GM13977 (cell line): ENCODE results near the gene AGR2.

Experiments used
- DNase-seq: peaks from one replicate; pipeline ENCODE4 v3.0.0; 2012; ENCODE audit warnings: low spot score
- in situ Hi-C: fragments of 300-500 bp; cut with MboI; formaldehyde crosslinking; loops from one replicate; pipeline ENCODE4 v1.12.0; 2022; ENCODE audit warnings: low sequenced_read_pairs, low pct_unique_long_range_greater_than_20kb, mixed read lengths, inconsistent platforms; ENCODE audit not compliant: unreplicated experiment
- TF ChIP-seq, protein P1 (sequence below): IDR thresholded peaks from 2 replicates; pipeline ENCODE4 v1.5.1; 2012; ENCODE audit warnings: mild to moderate bottlenecking, control low read depth; ENCODE audit not compliant: insufficient read depth; ENCODE audit errors: extremely low read depth, missing control alignments

Gene AGR2

DNA sequence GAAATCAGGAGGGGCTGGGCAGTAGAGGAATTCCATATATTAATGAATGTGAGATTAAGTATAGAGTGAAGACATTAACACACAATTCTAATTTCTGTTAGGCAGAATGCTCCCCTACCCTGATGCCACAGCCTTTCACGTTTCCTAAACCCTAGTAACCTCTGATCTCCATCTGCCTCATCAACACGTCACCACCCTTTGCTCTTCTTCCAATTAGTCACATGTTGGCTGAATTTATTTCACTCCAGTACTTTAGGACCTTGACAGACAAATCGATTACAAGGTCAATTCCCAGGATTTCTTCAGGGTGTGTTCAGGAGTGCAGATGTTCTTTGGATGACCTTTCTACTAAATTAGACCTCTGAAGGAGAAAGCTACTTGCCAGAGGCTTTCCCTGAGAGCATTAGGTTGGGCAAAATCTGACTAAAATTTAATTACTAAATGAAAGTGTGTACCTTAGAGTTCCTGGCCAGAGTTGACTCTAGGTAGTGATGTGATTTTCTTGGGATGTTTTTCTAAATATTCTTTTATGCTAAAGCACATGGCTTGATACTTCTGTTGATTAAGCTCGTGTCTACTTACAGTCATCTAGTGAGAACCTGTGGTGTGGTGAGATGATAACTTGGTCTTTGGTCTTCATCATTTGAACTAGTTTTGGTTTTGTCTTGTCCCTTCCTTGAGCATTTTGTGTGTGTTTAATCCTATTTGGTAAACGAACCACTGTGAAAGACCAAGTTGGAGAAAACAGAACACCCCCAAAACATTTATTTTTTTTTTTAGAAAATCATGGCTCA, 12.7 kb downstream of the AGR2 start:
- TF ChIP-seq, protein P1, sequence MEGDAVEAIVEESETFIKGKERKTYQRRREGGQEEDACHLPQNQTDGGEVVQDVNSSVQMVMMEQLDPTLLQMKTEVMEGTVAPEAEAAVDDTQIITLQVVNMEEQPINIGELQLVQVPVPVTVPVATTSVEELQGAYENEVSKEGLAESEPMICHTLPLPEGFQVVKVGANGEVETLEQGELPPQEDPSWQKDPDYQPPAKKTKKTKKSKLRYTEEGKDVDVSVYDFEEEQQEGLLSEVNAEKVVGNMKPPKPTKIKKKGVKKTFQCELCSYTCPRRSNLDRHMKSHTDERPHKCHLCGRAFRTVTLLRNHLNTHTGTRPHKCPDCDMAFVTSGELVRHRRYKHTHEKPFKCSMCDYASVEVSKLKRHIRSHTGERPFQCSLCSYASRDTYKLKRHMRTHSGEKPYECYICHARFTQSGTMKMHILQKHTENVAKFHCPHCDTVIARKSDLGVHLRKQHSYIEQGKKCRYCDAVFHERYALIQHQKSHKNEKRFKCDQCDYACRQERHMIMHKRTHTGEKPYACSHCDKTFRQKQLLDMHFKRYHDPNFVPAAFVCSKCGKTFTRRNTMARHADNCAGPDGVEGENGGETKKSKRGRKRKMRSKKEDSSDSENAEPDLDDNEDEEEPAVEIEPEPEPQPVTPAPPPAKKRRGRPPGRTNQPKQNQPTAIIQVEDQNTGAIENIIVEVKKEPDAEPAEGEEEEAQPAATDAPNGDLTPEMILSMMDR: no peak
- DNase-seq: no peak
- in situ Hi-C loops: no loop called here

GRCh38 chr7:16791071-16791470, 13.7 kb downstream of the AGR2 start:
- no peak for DNase-seq
- in situ Hi-C loops: no loop called here
- TF ChIP-seq, protein P1: no peak

GRCh38 chr7:16787127-16787526, 17.7 kb downstream of the AGR2 start:
- DNase-seq: no peak
- TF ChIP-seq, protein P1: no peak

GRCh38 chr7:16786257-16786656, 18.5 kb downstream of the AGR2 start:
- in situ Hi-C loops: no loop called here
- no peak for DNase-seq

More at GRCh38 chr7:16787127-16787526, 17.7 kb downstream of the AGR2 start:
- in situ Hi-C loops: no loop called here

DNA sequence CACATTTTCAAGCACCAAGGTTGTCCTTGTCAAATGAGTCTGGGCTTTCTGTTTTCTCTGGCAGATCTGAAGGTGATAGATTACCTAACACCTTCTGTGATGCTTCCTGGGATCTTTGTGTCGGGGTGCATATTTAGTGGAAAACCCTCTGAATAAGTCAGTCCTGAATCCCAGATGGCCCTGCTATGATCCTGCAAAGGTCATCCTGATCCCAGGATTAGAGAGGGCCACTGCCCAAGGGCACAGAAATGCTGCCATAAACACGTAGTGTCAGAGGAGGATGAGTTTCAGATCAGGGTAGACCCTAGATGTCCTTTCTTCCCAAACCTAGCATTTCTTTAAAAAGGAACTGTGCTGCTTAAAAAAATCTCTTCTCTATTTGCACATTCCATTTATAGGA, 19.0 kb downstream of the AGR2 start:
- TF ChIP-seq, protein P1: no peak
- DNase-seq: no peak
- in situ Hi-C loops: no loop called here

More at GRCh38 chr7:16786257-16786656, 18.5 kb downstream of the AGR2 start:
- TF ChIP-seq, protein P1: no peak

DNA sequence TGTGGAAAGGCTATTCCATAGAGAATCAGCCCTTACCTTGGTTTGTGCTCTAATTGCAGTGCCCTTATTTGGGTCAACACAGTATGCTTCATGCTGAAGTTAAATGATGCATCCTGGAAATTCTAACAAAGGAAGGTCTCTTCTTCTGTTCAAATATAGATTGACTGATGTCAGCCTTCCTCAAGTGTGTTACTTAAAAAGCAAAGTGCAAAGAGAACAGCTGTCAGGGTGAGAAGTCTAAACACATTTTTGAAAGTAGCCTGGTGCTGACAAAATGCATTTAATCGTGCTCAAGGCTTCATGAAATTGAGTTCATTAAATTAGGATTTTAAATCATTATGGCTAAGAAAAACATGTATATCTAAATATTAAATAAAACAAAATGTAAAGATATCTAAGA, 19.5 kb downstream of the AGR2 start:
- DNase-seq: no peak
- in situ Hi-C loops: no loop called here
- TF ChIP-seq, protein P1: no peak
